Measurements from ENCODE around the gene FYN. TPM values are rescaled to one million over a fixed set of nuclear protein-coding genes. Genes with fewer than 3 reads are reported as not detected.

FYN gene
- total RNA-seq, 1 donor from 2014 or later, result 121 TPM

DNA sequence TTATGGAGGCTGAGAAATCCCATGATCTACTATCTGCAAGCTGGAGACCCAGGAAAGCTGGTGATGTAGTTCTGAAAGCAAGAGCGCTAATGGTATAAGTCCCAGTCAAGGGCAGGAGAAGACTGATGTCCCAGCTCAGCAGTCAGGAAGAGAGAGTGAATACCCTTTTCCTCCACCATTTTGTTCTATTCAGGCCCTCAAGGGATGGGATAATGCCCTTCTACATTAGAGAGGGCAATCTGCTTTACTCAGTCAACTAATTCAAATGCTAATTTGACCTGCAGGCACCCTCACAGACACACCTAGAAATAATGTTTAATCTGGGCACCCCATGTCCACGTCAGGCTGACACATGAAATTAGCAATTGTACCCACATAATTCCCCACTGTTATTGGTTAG, 10.8 kb upstream of the FYN start:
- no peak overlapping the region for H3K4me3 Mint-ChIP-seq (ENCODE audit: unreplicated experiment)
- TF ChIP-seq CTCF (IDR thresholded peaks at IDR 0.05), result no peak
- H3K9me3 Mint-ChIP-seq (ENCODE audit: unreplicated experiment), result peaks cover 11% of the 10 kb centered on the region
- H3K27me3 Mint-ChIP-seq (ENCODE audit: unreplicated experiment), result no peaks in the 10 kb centered on the region
- peaks cover 21% of the 10 kb centered on the region for H3K4me1 Mint-ChIP-seq (ENCODE audit: unreplicated experiment)
- H3K27ac Mint-ChIP-seq (ENCODE audit: unreplicated experiment), result no peak overlapping the region
- peaks cover 3% of the 10 kb centered on the region for H3K36me3 Mint-ChIP-seq (ENCODE audit: unreplicated experiment)
- DNase-seq (ENCODE audit: extremely low spot score, unreplicated experiment), result no peak

DNA sequence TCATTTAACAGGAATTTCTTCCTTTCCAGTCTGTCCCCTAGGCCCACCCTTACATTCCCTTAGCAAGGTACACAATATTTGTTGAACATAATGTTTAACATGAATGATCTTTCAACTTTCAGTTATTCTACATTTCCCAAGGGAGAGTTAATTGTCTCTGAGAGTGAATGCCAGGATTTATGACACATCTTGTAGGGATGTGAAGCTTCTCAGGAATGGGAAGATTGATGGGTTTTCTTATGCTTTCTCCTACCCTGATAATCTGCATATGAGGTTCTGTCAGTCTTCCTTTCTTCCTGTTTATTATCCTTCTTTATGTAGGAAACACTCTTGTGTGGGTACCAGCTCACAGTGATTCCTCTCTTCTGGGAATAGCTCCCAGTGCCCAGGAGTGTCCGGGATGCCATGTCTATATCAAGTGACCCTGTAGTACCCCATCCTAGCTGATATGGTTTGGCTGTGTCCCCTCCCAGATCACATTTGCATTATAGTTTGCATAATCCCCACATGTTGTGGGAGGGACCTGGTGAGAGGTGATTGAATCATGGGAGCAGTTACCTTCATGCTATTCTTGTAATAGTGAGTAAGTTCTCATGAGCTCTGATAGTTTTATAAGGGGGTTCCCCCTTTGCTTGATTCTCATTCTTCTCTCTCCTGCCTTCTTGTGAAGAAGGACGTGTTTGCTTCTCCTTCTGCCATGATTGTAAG, 7.1 kb upstream of the FYN start:
- peaks cover 1% of the 10 kb centered on the region for H3K9me3 Mint-ChIP-seq (ENCODE audit: unreplicated experiment)
- peaks cover 15% of the 10 kb centered on the region for H3K4me1 Mint-ChIP-seq (ENCODE audit: unreplicated experiment)
- H3K36me3 Mint-ChIP-seq (ENCODE audit: unreplicated experiment), result no peaks in the 10 kb centered on the region
- peak overlapping the region; percentile 24 for H3K27ac Mint-ChIP-seq (ENCODE audit: unreplicated experiment)
- TF ChIP-seq CTCF (IDR thresholded peaks at IDR 0.05), result no peak
- no peaks in the 10 kb centered on the region for H3K27me3 Mint-ChIP-seq (ENCODE audit: unreplicated experiment)
- DNase-seq (ENCODE audit: extremely low spot score, unreplicated experiment), result no peak
- H3K4me3 Mint-ChIP-seq (ENCODE audit: unreplicated experiment), result no peak overlapping the region

DNA sequence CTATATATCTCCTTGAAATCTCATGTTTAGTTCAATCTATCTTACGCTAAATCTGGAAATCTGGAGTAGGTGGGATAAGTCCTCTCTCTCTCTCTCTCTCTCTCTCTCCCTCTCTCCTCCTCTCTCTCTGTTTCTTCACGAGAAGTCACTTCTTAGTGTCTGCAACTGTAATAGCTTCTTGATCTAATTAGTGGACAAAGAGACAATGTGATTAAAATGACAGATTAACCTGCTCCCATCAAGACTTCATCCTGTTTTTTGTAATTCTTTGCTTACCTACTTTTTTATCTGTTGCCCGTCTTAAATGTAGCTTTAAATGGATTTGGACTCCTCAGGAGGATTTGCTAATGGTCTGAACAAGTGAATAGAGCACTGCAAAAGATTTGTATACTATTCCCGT, 2.5 kb upstream of the FYN start:
- H3K4me3 Mint-ChIP-seq (ENCODE audit: unreplicated experiment), result no peak overlapping the region

GRCh38 chr6:111874025-111874415, 768 bp upstream of the FYN start:
- DNase-seq (ENCODE audit: extremely low spot score, unreplicated experiment), result no peak
- Mint-ChIP-seq H3K4me1 (ENCODE audit: unreplicated experiment) (peaks cover 33% of the 10 kb centered on the region), H3K36me3 (ENCODE audit: unreplicated experiment) (no peaks in the 10 kb centered on the region), H3K27ac (ENCODE audit: unreplicated experiment) (peak overlapping the region; percentile 91), H3K9me3 (ENCODE audit: unreplicated experiment) (no peaks in the 10 kb centered on the region), H3K27me3 (ENCODE audit: unreplicated experiment) (no peaks in the 10 kb centered on the region), H3K4me3 (ENCODE audit: unreplicated experiment) (peak overlapping the region; percentile 94)
- TF ChIP-seq CTCF (IDR thresholded peaks at IDR 0.05), result no peak

More for the DNA sequence above, 2.5 kb upstream of the FYN start:
- Mint-ChIP-seq H3K27ac (ENCODE audit: unreplicated experiment) (no peak overlapping the region), H3K9me3 (ENCODE audit: unreplicated experiment) (no peaks in the 10 kb centered on the region), H3K27me3 (ENCODE audit: unreplicated experiment) (no peaks in the 10 kb centered on the region), H3K36me3 (ENCODE audit: unreplicated experiment) (no peaks in the 10 kb centered on the region), H3K4me1 (ENCODE audit: unreplicated experiment) (peaks cover 35% of the 10 kb centered on the region)
- no peak for TF ChIP-seq CTCF (IDR thresholded peaks at IDR 0.05)
- no peak for DNase-seq (ENCODE audit: extremely low spot score, unreplicated experiment)

GRCh38 chr6:111872401-111873177, 663 bp downstream of the FYN start:
- DNase-seq (ENCODE audit: extremely low spot score, unreplicated experiment), result no peak
- H3K36me3 Mint-ChIP-seq (ENCODE audit: unreplicated experiment), result peaks cover under 1% of the 10 kb centered on the region
- no peaks in the 10 kb centered on the region for H3K27me3 Mint-ChIP-seq (ENCODE audit: unreplicated experiment)
- H3K27ac Mint-ChIP-seq (ENCODE audit: unreplicated experiment), result peak overlapping the region; percentile 95
- H3K4me3 Mint-ChIP-seq (ENCODE audit: unreplicated experiment), result peak overlapping the region; percentile 96
- H3K4me1 Mint-ChIP-seq (ENCODE audit: unreplicated experiment), result peaks cover 37% of the 10 kb centered on the region
- TF ChIP-seq CTCF (IDR thresholded peaks at IDR 0.05), result no peak
- no peaks in the 10 kb centered on the region for H3K9me3 Mint-ChIP-seq (ENCODE audit: unreplicated experiment)
